IMR-90 (cell line): ENCODE results near the gene SERPINA12. TPM values are rescaled to one million over a fixed set of nuclear protein-coding genes. Genes with fewer than 3 reads are reported as not detected.

Experiments used
- ATAC-seq: fragments of 200-7000 bp; cut with Tn5 transposase; 2 replicates; pipeline ENCODE4 v1.9.1; 2020; ENCODE audit warnings: low read depth, mild to moderate bottlenecking, moderate library complexity
- BruUV-seq: library from RNA; stranded (reverse); fragments of 400-500 nt; replicated peaks from 2 replicates; lab custom pipeline; 2021; lab: Mats Ljungman, UMichigan
- CTCF ChIA-PET: fragments of 300-600 bp; formaldehyde crosslinking; extraction: SDS; loops from one replicate; lab custom pipeline; 2021; ENCODE audit warnings: antibody characterized with exemption; lab: Yijun Ruan, JAX
- POLR2A ChIA-PET: fragments of 300-600 bp; sonication (Branson Sonifier 250); formaldehyde crosslinking; loops from one replicate; lab custom pipeline; 2022; ENCODE audit warnings: antibody characterized with exemption; ENCODE audit not compliant: unreplicated experiment; lab: Charles Lee
- DNase-seq: peaks from one replicate; pipeline ENCODE4 v3.0.0; 2013
- H2AFZ ChIP-seq: replicated peaks from 2 replicates; pipeline ENCODE3; 2013; ENCODE audit warnings: low read length, mild to moderate bottlenecking; ENCODE audit not compliant: poor library complexity
- H2AK5ac ChIP-seq: 2 replicates; pipeline ENCODE4 v1.6.1; 2013; ENCODE audit warnings: low read depth, low read length, inconsistent platforms
- H2AK9ac ChIP-seq: replicated peaks from 2 replicates; pipeline ENCODE3; 2013; ENCODE audit warnings: mild to moderate bottlenecking, low read depth, low read length, moderate library complexity; ENCODE audit not compliant: poor library complexity
- H2BK120ac ChIP-seq: 2 replicates; pipeline ENCODE4 v1.6.1; 2013; ENCODE audit warnings: low read depth, low read length, inconsistent platforms
- H2BK15ac ChIP-seq: 3 replicates; pipeline ENCODE4 v1.6.1; 2013; ENCODE audit warnings: low read depth, low read length, inconsistent platforms
- H2BK20ac ChIP-seq: 2 replicates; pipeline ENCODE4 v1.6.1; 2013; ENCODE audit warnings: low read depth, mild to moderate bottlenecking, inconsistent platforms, low read length, moderate library complexity
- H2BK5ac ChIP-seq: 2 replicates; pipeline ENCODE4 v1.6.1; 2013; ENCODE audit warnings: mild to moderate bottlenecking, low read depth, low read length, inconsistent platforms; ENCODE audit not compliant: poor library complexity, severe bottlenecking
- H3K14ac ChIP-seq: replicated peaks from 2 replicates; pipeline ENCODE4 v1.6.1; 2013; ENCODE audit warnings: low read depth, low read length, inconsistent platforms
- H3K18ac ChIP-seq: 2 replicates; pipeline ENCODE4 v1.6.1; 2013; ENCODE audit warnings: low read depth, low read length, control low read depth
- H3K23ac ChIP-seq: 2 replicates; pipeline ENCODE4 v1.6.1; 2013; ENCODE audit warnings: low read depth, low read length, inconsistent platforms
- H3K27ac ChIP-seq: 2 replicates; pipeline ENCODE4 v1.5.1; 2013; ENCODE audit warnings: mild to moderate bottlenecking, control low read depth, low read length; ENCODE audit not compliant: insufficient read depth
- H3K27me3 ChIP-seq: 2 replicates; pipeline ENCODE4 v1.6.1; 2013; ENCODE audit warnings: low read length; ENCODE audit not compliant: control insufficient read depth, insufficient read depth
- H3K36me3 ChIP-seq: 2 replicates; pipeline ENCODE4 v1.6.1; 2013; ENCODE audit warnings: low read length, mixed read lengths; ENCODE audit not compliant: control insufficient read depth, insufficient read depth
- H3K4ac ChIP-seq: 2 replicates; pipeline ENCODE4 v1.6.1; 2013; ENCODE audit warnings: low read depth, low read length, inconsistent platforms
- H3K4me1 ChIP-seq: 2 replicates; pipeline ENCODE4 v1.6.1; 2013; ENCODE audit warnings: low read length, mixed read lengths; ENCODE audit not compliant: control insufficient read depth, insufficient read depth
- H3K4me2 ChIP-seq: 2 replicates; pipeline ENCODE4 v1.6.1; 2013; ENCODE audit warnings: low read depth, mild to moderate bottlenecking, control low read depth, low read length, moderate library complexity
- H3K4me3 ChIP-seq: 2 replicates; pipeline ENCODE4 v1.5.1; 2013; ENCODE audit warnings: low read depth, mild to moderate bottlenecking, control low read depth, low read length, moderate library complexity; ENCODE audit not compliant: insufficient read depth
- H3K56ac ChIP-seq: 2 replicates; pipeline ENCODE4 v1.6.1; 2013; ENCODE audit warnings: low read length, inconsistent platforms; ENCODE audit not compliant: insufficient read depth; ENCODE audit errors: extremely low read depth
- H3K79me1 ChIP-seq, 2 experiments: 2 replicates each; pipeline ENCODE4 v1.6.1; 2013; ENCODE audit warnings: low read length in 2 of 2, inconsistent platforms in 1 of 2, low read depth in 1 of 2
- H3K9ac ChIP-seq: 2 replicates; pipeline ENCODE4 v1.6.1; 2013; ENCODE audit warnings: low read depth, low read length, control low read depth
- H3K9me1 ChIP-seq: 2 replicates; pipeline ENCODE4 v1.6.1; 2013; ENCODE audit warnings: low read length, inconsistent platforms; ENCODE audit not compliant: insufficient read depth
- H3K9me3 ChIP-seq: 2 replicates; pipeline ENCODE4 v1.6.1; 2013; ENCODE audit warnings: low read length; ENCODE audit not compliant: control insufficient read depth, insufficient read depth
- H4K20me1 ChIP-seq: 2 replicates; pipeline ENCODE4 v1.6.1; 2013; ENCODE audit warnings: low read length, inconsistent platforms; ENCODE audit not compliant: insufficient read depth
- H4K5ac ChIP-seq: 2 replicates; pipeline ENCODE4 v1.6.1; 2013; ENCODE audit warnings: mild to moderate bottlenecking, low read depth, low read length, control low read depth
- H4K8ac ChIP-seq, 2 experiments: 2 replicates each; pipeline ENCODE4 v1.6.1; 2013; ENCODE audit warnings: low read depth in 2 of 2, low read length in 2 of 2, control low read depth in 1 of 2, inconsistent platforms in 1 of 2
- H4K91ac ChIP-seq: 2 replicates; pipeline ENCODE4 v1.6.1; 2013; ENCODE audit warnings: low read depth, low read length, inconsistent platforms; ENCODE audit not compliant: insufficient read depth
- BHLHE40 ChIP-seq: fragments of 150-350 bp; IDR thresholded peaks from 2 replicates; pipeline ENCODE4 v1.6.1; 2016; ENCODE audit warnings: mild to moderate bottlenecking, low read depth, low read length
- CHD1 ChIP-seq: IDR thresholded peaks from 2 replicates; pipeline ENCODE4 v1.6.1; 2012; ENCODE audit warnings: low read depth, low read length, improper control_type of control experiment
- MAZ ChIP-seq: IDR thresholded peaks from 2 replicates; pipeline ENCODE4 v1.6.1; 2012; ENCODE audit warnings: low read depth, mild to moderate bottlenecking, low read length, improper control_type of control experiment, moderate library complexity, borderline replicate concordance
- RCOR1 ChIP-seq: IDR thresholded peaks from 2 replicates; pipeline ENCODE4 v1.6.1; 2012; ENCODE audit warnings: mild to moderate bottlenecking, low read length, improper control_type of control experiment; ENCODE audit not compliant: insufficient replicate concordance
- RFX5 ChIP-seq: IDR thresholded peaks from 2 replicates; pipeline ENCODE4 v1.8.0; 2012; ENCODE audit warnings: low read depth, mild to moderate bottlenecking, low read length, moderate library complexity
- WGBS, 2 experiments: methylation state at CpG; one replicate each; pipeline versions ENCODE4 v1.1.5 to v1.1.7; 2013; ENCODE audit warnings: missing lambda C conversion rate in 2 of 2; ENCODE audit not compliant: insufficient read length in 1 of 2; ENCODE audit errors: extremely low coverage in 2 of 2; 5-methylcytosine and 5-hydroxymethylcytosine counted together
- dilution Hi-C: fragments of 300-500 bp; cut with HindIII; formaldehyde crosslinking; loops from one replicate; pipeline ENCODE4 v1.14.3; 2018; ENCODE audit warnings: low sequenced_read_pairs; ENCODE audit not compliant: unreplicated experiment
- in situ Hi-C: fragments of 300-500 bp; cut with MboI; formaldehyde crosslinking; loops from 3 replicates; pipeline ENCODE4 v1.14.3; 2019; ENCODE audit warnings: low sequenced_read_pairs, inconsistent platforms, mixed read lengths
- intact Hi-C: fragments of 100-400 bp; cut with micrococcal nuclease; formaldehyde crosslinking; loops from 2 replicates; pipeline ENCODE4 v1.10.0; 2022
- polyA plus RNA-seq, 3 experiments: library from polyadenylated mRNA; depleted of rRNA; stranded (reverse); fragments of >200 nt; gene quantifications; 2 replicates each; pipeline ENCODE4 v1.2.3, GENCODE V29; 2012; ENCODE audit warnings: low replicate concordance in 1 of 3
- total RNA-seq: library from RNA; depleted of rRNA; stranded (reverse); fragments of >200 nt; gene quantifications from 2 replicates; pipeline ENCODE4 v1.2.3, GENCODE V29; 2012

Gene SERPINA12
- total and polyA plus RNA-seq, 2 of the 4 experiments (the other 2 are of a cell fraction): not detected

- Histone ChIP-seq H2BK15ac (no peak overlapping the region), H2AK9ac (no peak overlapping the region), H3K36me3 (no peaks in the 10 kb centered on the region), H3K4me1 (no peaks in the 10 kb centered on the region), H3K18ac (no peak overlapping the region), H2BK120ac (no peak overlapping the region), H3K4me3 (no peak overlapping the region), H3K4me2 (no peak overlapping the region), H3K56ac (no peak overlapping the region), H2BK5ac (no peak overlapping the region), H4K8ac (no peak overlapping the region), H3K79me1 (no peaks in the 10 kb centered on the region), H3K9me1 (no peaks in the 10 kb centered on the region), H2BK20ac (no peak overlapping the region), H3K14ac (no peak overlapping the region), H4K5ac (no peak overlapping the region), H3K4ac (no peak overlapping the region), H4K91ac (no peak overlapping the region), H3K27ac (no peak overlapping the region), H3K23ac (no peak overlapping the region), H2AK5ac (no peak overlapping the region), H3K9me3 (no peaks in the 10 kb centered on the region), H3K9ac (no peak overlapping the region), H4K20me1 (no peaks in the 10 kb centered on the region), H2AFZ (no peak overlapping the region), H3K27me3 (no peaks in the 10 kb centered on the region)
- intact Hi-C loops (no loop called here), dilution Hi-C loops (no loop called here), in situ Hi-C loops (no loop called here)
- ChIA-PET POLR2A (no interaction called here), CTCF (no interaction called here)
- BruUV-seq: no TSS peak
- ATAC-seq (no peak), DNase-seq (no peak)
- WGBS, 2 experiments: 80% methylated on average over 1 of the region's 3 CpGs; no CpG with 5 or more reads in 1 of the 2 experiments
- TF ChIP-seq RCOR1 (no peak), RFX5 (no peak), CHD1 (no peak), BHLHE40 (no peak), MAZ (no peak)
Measured at GRCh38 chr14:94469261-94469660, 40.0 kb downstream of the SERPINA12 start.
